Tibial nerve (tissue), 4 donors: ENCODE data around the gene KLHL20. TPM values are rescaled to one million over a fixed set of nuclear protein-coding genes. Genes with fewer than 3 reads are reported as not detected.

Source experiments
- DNase-seq, 2 donors: peaks; one replicate each; pipeline ENCODE4 v3.0.0-alpha.2; 2019; ENCODE audit warnings: low spot score in 2 of 2
- H3K27ac ChIP-seq, 4 donors: fragments of 200-600 bp; sonication (generic) in 3 of 4; one replicate each; pipeline ENCODE4 v1.5.1; 2017 to 2019; ENCODE audit warnings: mild to moderate bottlenecking in 1 of 4
- H3K27me3 ChIP-seq, 2 donors: fragments of 200-600 bp; sonication (generic) in 1 of 2; one replicate each; pipeline versions ENCODE4 v1.5.1 to v1.6.0; 2017 to 2019
- H3K36me3 ChIP-seq, 3 donors: fragments of 200-600 bp; sonication (generic); one replicate each; pipeline ENCODE4 v1.5.1; 2018 to 2019
- H3K4me1 ChIP-seq, 4 donors: fragments of 200-600 bp; sonication (generic) in 3 of 4; one replicate each; pipeline ENCODE4 v1.5.1; 2017 to 2019
- H3K4me3 ChIP-seq, 4 donors: fragments of 200-600 bp; sonication (generic) in 3 of 4; one replicate each; pipeline ENCODE4 v1.5.1; 2017 to 2019; ENCODE audit warnings: mild to moderate bottlenecking in 1 of 4, moderate library complexity in 1 of 4
- H3K9me3 ChIP-seq, 4 donors: fragments of 200-600 bp; sonication (generic) in 3 of 4; one replicate each; pipeline ENCODE4 v1.5.1; 2017 to 2019
- EP300 ChIP-seq, 2 donors: sonication (generic); formaldehyde crosslinking; IDR thresholded peaks; one replicate each; pipeline ENCODE4 v1.6.1; 2017; ENCODE audit warnings: antibody characterized with exemption in 2 of 2, mild to moderate bottlenecking in 1 of 2
- POLR2A ChIP-seq, 2 donors: fragments of 450-650 bp; IDR thresholded peaks; one replicate each; pipeline ENCODE4 v1.6.1; 2017; ENCODE audit warnings: antibody characterized with exemption in 2 of 2, mild to moderate bottlenecking in 2 of 2, moderate library complexity in 2 of 2
- WGBS, 2 donors: methylation state at CpG; one replicate each; pipeline ENCODE4 v1.1.5; 2018; 5-methylcytosine and 5-hydroxymethylcytosine counted together
- total RNA-seq, 4 donors: library from RNA; depleted of rRNA; stranded (reverse); fragments of >200 nt; gene quantifications; one replicate each; pipeline ENCODE4 v1.1.0, GENCODE V29; 2016
- TF ChIP-seq, protein P1 (sequence below), 5 experiments: fragments of 200-600 bp in 3 of 5; fragments of 450-650 bp in 2 of 5; sonication (generic) in 3 of 5; IDR thresholded peaks; one replicate each; pipeline ENCODE4 v1.5.1; 2016 to 2019; ENCODE audit warnings: antibody characterized with exemption in 5 of 5, mild to moderate bottlenecking in 3 of 5, moderate library complexity in 2 of 5

KLHL20 gene
- total RNA-seq, 4 donors from 2014 or later: 19.2 to 64.9 (median 34.6) TPM

DNA sequence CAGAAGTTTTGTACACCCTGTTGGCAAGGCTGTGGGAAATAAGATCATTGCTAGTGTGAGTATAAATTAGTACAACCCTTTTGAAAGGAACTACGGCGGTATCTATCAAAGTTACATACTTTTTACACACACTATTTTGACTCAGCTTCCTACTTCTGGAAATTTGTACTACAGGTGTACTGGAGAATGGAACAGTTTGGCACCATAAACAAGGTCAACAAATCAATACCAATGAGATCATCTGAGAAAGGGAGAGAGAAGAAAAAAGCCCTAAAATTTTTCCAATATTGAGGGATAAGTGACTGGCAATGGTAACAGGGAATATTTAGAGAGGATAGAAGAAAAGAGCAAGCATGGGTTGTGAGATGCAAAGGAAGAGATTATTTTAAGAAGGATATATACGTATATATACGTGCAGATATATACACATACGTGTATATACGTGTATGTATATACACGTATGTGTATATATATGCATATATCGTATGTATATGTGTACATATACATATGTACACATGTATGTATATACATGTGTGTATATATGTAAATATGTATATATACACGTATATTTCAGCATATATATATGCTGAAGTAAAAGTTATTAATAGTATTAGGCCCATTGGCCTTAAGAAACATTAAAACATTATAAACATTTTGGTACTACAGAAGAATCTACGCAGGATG lies 27.6 kb downstream of the KLHL20 start:
- Histone ChIP-seq H3K27me3 (no peaks in the 10 kb centered on the region), H3K4me1 (no peaks in the 10 kb centered on the region), H3K9me3 (peaks cover 0 to 17% (median 0%) of the 10 kb centered on the region in 4 donors), H3K4me3 (no peak overlapping the region), H3K27ac (no peak overlapping the region), H3K36me3 (peaks cover 0 to 42% (median 0%) of the 10 kb centered on the region in 3 donors)
- 97% methylated on average over 10 of the region's 10 CpGs for WGBS, 2 donors
- DNase-seq: no peak
- TF ChIP-seq POLR2A (IDR thresholded peaks at IDR 0.05) (no peak), EP300 (IDR thresholded peaks at IDR 0.05) (no peak)
- TF ChIP-seq, protein P1, sequence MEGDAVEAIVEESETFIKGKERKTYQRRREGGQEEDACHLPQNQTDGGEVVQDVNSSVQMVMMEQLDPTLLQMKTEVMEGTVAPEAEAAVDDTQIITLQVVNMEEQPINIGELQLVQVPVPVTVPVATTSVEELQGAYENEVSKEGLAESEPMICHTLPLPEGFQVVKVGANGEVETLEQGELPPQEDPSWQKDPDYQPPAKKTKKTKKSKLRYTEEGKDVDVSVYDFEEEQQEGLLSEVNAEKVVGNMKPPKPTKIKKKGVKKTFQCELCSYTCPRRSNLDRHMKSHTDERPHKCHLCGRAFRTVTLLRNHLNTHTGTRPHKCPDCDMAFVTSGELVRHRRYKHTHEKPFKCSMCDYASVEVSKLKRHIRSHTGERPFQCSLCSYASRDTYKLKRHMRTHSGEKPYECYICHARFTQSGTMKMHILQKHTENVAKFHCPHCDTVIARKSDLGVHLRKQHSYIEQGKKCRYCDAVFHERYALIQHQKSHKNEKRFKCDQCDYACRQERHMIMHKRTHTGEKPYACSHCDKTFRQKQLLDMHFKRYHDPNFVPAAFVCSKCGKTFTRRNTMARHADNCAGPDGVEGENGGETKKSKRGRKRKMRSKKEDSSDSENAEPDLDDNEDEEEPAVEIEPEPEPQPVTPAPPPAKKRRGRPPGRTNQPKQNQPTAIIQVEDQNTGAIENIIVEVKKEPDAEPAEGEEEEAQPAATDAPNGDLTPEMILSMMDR (IDR thresholded peaks at IDR 0.05): no peak

DNA sequence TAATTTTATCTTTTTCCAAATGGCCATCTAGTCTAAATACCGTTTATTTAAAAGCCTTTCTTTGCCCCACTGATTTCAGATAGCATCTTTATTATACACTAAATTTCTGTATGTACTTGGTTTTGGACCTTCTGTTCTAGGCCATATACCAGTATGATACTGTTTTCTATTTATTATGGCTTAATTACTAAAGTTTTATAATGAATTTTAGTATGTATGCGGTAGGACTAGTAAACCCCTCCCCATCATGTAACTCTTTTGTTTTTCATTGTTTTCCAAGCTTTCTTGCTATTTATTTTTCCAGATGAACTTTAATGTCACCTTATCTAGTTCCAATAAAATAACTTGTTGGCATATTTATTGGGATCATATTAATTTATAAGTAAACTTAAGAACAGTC lies 29.9 kb downstream of the KLHL20 start:
- no peak for TF ChIP-seq POLR2A (IDR thresholded peaks at IDR 0.05)
- TF ChIP-seq EP300 (IDR thresholded peaks at IDR 0.05): no peak
- Histone ChIP-seq H3K9me3 (peaks cover 0 to 3% (median 0%) of the 10 kb centered on the region in 4 donors), H3K36me3 (peaks cover 0 to 25% (median 0%) of the 10 kb centered on the region in 3 donors), H3K27ac (no peak overlapping the region), H3K27me3 (no peaks in the 10 kb centered on the region), H3K4me3 (no peak overlapping the region), H3K4me1 (no peaks in the 10 kb centered on the region)
- no peak for DNase-seq
- 90 to 96% methylated on average over 2 of the region's 2 CpGs for WGBS, 2 donors

DNA sequence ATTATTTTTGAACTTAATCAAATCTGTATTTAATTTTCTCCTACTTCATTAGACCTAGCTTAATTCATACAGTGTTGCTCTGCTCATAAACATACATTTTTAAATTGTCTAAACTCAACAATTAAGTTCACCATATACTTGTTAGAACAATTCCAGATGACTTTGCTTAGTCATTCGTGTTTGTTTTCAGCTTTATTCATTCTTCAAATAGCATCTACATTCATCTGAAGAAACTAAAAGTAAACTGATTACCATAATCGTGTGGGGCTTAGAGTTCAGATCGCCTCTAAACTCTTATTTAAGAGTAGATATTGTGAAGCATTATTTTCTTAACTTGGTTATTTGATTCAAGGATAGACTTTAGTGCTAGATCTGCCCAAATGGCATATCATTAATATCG lies 34.4 kb downstream of the KLHL20 start:
- Histone ChIP-seq H3K4me3 (no peak overlapping the region), H3K36me3 (peaks cover 0 to 26% (median 3%) of the 10 kb centered on the region in 3 donors), H3K4me1 (no peaks in the 10 kb centered on the region), H3K9me3 (no peaks in the 10 kb centered on the region), H3K27ac (no peak overlapping the region), H3K27me3 (no peaks in the 10 kb centered on the region)
- no peak for TF ChIP-seq POLR2A (IDR thresholded peaks at IDR 0.05)
- TF ChIP-seq EP300 (IDR thresholded peaks at IDR 0.05): no peak
- TF ChIP-seq, protein P1 (IDR thresholded peaks at IDR 0.05): no peak
- 91 to 95% methylated on average over 4 of the region's 4 CpGs for WGBS, 2 donors
- no peak for DNase-seq

DNA sequence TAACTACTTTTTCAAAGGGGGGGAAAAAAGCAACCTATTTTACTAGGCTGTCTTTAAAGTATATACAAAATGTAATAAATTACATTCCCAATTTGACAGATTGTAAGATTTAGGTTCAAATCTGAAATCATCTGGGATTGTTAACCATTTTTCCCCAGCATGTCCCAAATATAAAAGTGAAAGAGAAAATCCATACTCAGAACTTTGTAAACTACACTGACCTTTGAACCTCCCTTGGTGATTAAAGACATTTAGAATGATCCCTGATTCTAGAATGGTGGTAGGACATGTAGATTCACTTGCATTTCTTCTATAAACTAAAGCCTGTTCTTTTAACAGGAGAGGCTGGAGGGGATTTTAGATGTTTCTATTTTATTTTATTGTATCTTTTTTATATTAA lies 39.0 kb downstream of the KLHL20 start:
- Histone ChIP-seq H3K4me1 (no peaks in the 10 kb centered on the region), H3K27me3 (no peaks in the 10 kb centered on the region), H3K9me3 (no peaks in the 10 kb centered on the region), H3K4me3 (no peak overlapping the region), H3K36me3 (peaks cover 3 to 73% (median 26%) of the 10 kb centered on the region in 3 donors), H3K27ac (no peak overlapping the region)
- no peak for TF ChIP-seq EP300 (IDR thresholded peaks at IDR 0.05)
- TF ChIP-seq, protein P1 (IDR thresholded peaks at IDR 0.05): no peak
- no peak for TF ChIP-seq POLR2A (IDR thresholded peaks at IDR 0.05)
- no peak for DNase-seq

DNA sequence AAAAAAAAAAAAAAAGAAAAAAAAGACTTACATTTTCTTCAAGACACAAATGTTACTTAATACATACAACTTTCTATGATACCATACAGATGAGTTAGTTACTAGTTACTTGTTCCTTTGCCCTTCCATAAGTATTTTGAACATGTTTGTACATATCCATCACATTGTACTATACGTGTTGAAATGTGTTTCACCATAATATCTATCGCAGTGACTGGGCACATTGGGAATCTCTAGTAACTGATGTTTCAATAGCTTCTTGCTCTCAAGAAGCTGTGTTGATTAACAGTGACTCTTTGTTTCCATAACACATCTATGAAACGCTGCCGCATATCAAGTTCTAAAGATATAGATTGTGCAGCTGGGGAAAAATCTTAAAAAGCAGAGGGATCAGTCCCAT lies 42.9 kb downstream of the KLHL20 start:
- Histone ChIP-seq H3K27me3 (no peaks in the 10 kb centered on the region), H3K27ac (no peak overlapping the region), H3K4me3 (no peak overlapping the region), H3K36me3 (peaks cover 0 to 71% (median 31%) of the 10 kb centered on the region in 3 donors), H3K9me3 (peaks cover 0 to 2% (median 0%) of the 10 kb centered on the region in 4 donors), H3K4me1 (no peaks in the 10 kb centered on the region)
- 88 to 94% methylated on average over 4 of the region's 4 CpGs for WGBS, 2 donors
- TF ChIP-seq EP300 (IDR thresholded peaks at IDR 0.05): no peak
- TF ChIP-seq, protein P1 (IDR thresholded peaks at IDR 0.05): no peak
- DNase-seq: no peak
